Mucosa of descending colon (tissue), 3 donors: ENCODE data around the gene COL4A2. TPM values are rescaled to one million over a fixed set of nuclear protein-coding genes. Genes with fewer than 3 reads are reported as not detected.

ENCODE experiments used
- ATAC-seq: fragments of 200-7000 bp; cut with Tn5 transposase; one replicate; pipeline ENCODE4 v1.9.1; 2020; ENCODE audit warnings: mild to moderate bottlenecking, moderate library complexity
- DNase-seq, 3 donors: peaks; one replicate each; pipeline ENCODE4 v3.0.0-alpha.2; 2020
- H3K36me3 ChIP-seq: fragments of 200-600 bp; one replicate; pipeline ENCODE4 v1.8.0; 2021; ENCODE audit warnings: low read depth, mild to moderate bottlenecking
- H3K4me1 ChIP-seq: fragments of 200-600 bp; one replicate; pipeline ENCODE4 v1.8.0; 2021; ENCODE audit warnings: low read depth, mild to moderate bottlenecking
- H3K4me3 ChIP-seq: fragments of 200-600 bp; one replicate; pipeline ENCODE4 v1.8.0; 2021; ENCODE audit warnings: mild to moderate bottlenecking
- H3K9me3 ChIP-seq: fragments of 200-600 bp; one replicate; pipeline ENCODE4 v1.8.0; 2021; ENCODE audit warnings: mild to moderate bottlenecking
- intact Hi-C, 2 donors: fragments of 100-400 bp; cut with DNase I in 1 of 2; cut with micrococcal nuclease in 1 of 2; formaldehyde crosslinking; loops; one replicate each; pipeline versions ENCODE4 v1.11.0 to v1.11.1; 2022; cut with DNase I, micrococcal nuclease
- total RNA-seq, 3 donors: library from RNA; stranded (reverse); fragmentation: NEBNext Ultra II Directional in 2 of 3; extraction: Animal tissue kit (Norgen Biotek cat#: 25700) in 2 of 3; gene quantifications; one replicate each; pipeline versions ENCODE4 v1.2.1 to v1.2.4, GENCODE V29; 2021 to 2023
- TF ChIP-seq, protein P1 (sequence below): fragments of 200-600 bp; IDR thresholded peaks from one replicate; pipeline ENCODE4 v1.8.0; 2022; ENCODE audit warnings: antibody characterized with exemption, mild to moderate bottlenecking
- donor health status: DM: no; HTN: no; CAD: no; lungs with moderate emphysema.
- donor health status: DM: no; HTN: no; CAD: no.
- donor health status: DM: no; HTN: yes; CAD: no.

Gene COL4A2
- total RNA-seq, 3 donors from 2014 or later: 33.5 to 389 (median 74.2) TPM

DNA sequence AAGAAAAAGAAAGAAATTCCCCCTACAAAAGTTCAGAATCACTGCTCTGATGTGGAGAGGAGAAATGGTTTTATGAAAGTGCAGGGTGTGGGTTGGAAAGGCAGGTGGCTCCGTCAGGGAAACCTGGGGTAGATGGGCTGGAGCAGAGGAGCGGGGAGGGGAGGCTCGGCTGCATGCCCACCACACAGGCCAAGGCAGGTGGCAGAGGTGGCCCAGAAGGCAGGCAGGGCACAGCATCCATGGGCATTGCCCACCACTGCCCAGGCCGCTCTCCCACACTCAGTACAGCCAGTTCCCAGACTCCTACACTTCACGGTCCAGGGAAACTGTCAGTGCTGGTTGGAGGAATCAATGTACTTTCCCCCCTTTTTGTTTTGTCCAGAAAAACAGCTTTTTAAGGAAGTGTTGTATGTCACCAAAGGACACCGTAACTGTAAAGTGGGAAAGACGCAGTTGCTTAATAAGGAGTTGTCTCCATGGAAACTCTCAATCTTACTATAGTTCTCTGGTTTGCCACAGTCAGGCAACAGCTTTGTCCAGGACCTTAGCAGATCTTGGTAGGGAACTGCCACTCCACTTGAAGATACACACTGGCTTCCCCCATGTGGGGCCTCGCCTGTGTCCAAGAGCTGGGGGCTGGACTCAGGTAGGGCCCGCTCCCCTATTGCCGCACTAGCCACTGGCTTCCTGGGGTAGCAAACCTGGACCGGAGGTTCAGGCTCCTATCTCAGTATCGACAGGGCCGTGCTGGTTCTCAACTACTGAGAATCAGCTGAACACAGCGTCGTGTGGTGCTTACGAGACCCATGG is 171.5 kb downstream of the COL4A2 start:
- H3K36me3 ChIP-seq: no peaks in the 10 kb centered on the region
- no peak overlapping the region for H3K4me3 ChIP-seq
- H3K9me3 ChIP-seq: no peaks in the 10 kb centered on the region
- ATAC-seq: no peak
- intact Hi-C loops: no loop called here
- TF ChIP-seq, protein P1, sequence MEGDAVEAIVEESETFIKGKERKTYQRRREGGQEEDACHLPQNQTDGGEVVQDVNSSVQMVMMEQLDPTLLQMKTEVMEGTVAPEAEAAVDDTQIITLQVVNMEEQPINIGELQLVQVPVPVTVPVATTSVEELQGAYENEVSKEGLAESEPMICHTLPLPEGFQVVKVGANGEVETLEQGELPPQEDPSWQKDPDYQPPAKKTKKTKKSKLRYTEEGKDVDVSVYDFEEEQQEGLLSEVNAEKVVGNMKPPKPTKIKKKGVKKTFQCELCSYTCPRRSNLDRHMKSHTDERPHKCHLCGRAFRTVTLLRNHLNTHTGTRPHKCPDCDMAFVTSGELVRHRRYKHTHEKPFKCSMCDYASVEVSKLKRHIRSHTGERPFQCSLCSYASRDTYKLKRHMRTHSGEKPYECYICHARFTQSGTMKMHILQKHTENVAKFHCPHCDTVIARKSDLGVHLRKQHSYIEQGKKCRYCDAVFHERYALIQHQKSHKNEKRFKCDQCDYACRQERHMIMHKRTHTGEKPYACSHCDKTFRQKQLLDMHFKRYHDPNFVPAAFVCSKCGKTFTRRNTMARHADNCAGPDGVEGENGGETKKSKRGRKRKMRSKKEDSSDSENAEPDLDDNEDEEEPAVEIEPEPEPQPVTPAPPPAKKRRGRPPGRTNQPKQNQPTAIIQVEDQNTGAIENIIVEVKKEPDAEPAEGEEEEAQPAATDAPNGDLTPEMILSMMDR: no peak
- H3K4me1 ChIP-seq: no peaks in the 10 kb centered on the region
- DNase-seq: no peak

- intact Hi-C loops: no loop called here
- TF ChIP-seq, protein P1: no peak
- Histone ChIP-seq H3K36me3 (no peaks in the 10 kb centered on the region), H3K4me3 (no peak overlapping the region), H3K9me3 (no peaks in the 10 kb centered on the region), H3K4me1 (no peaks in the 10 kb centered on the region)
- ATAC-seq: no peak
- DNase-seq: no peak
These were observed 172.1 kb downstream of the COL4A2 start for GRCh38 chr13:110479215-110479545.

DNA sequence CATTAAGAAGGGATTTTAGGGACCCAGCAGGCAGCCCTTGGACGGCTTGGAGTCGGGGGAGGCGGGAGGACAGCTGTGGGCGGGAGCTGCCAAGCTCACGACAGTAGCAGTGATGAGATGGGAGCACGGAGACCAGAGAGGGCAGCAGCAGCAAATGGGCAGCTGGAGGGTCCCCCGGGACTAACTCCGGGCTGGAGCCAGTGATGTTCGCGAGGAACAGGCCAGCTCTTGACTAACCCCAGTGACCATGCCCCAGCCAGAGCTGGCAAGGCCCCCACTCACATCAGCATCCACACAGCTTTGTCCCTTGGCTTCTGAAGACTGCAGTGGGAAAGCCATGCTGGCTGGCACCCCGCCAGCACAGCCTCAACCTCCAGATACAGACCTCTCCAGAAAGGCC is 172.6 kb downstream of the COL4A2 start:
- no peaks in the 10 kb centered on the region for H3K36me3 ChIP-seq
- intact Hi-C loops: no loop called here

GRCh38 chr13:110480161-110480560 is 173.1 kb downstream of the COL4A2 start:
- intact Hi-C loops: no loop called here
- no peak overlapping the region for H3K4me3 ChIP-seq
- TF ChIP-seq, protein P1: no peak
- DNase-seq (no peak), ATAC-seq (peak; percentile 31)
- H3K4me1 ChIP-seq: no peaks in the 10 kb centered on the region
- no peaks in the 10 kb centered on the region for H3K36me3 ChIP-seq
- no peaks in the 10 kb centered on the region for H3K9me3 ChIP-seq

More for the DNA sequence above, 172.6 kb downstream of the COL4A2 start:
- TF ChIP-seq, protein P1: no peak
- no peak overlapping the region for H3K4me3 ChIP-seq
- ATAC-seq (no peak), DNase-seq (no peak)
- H3K9me3 ChIP-seq: no peaks in the 10 kb centered on the region
- H3K4me1 ChIP-seq: no peaks in the 10 kb centered on the region

GRCh38 chr13:110483386-110483968 is 176.4 kb downstream of the COL4A2 start:
- ATAC-seq: no peak
- DNase-seq: no peak
- intact Hi-C loops: no loop called here
- H3K4me1 ChIP-seq: no peaks in the 10 kb centered on the region
- no peak overlapping the region for H3K4me3 ChIP-seq
- no peaks in the 10 kb centered on the region for H3K36me3 ChIP-seq
- TF ChIP-seq, protein P1: no peak
- H3K9me3 ChIP-seq: no peaks in the 10 kb centered on the region
